ENCODE results near the gene ZNF407. TPM values are rescaled to one million over a fixed set of nuclear protein-coding genes. Genes with fewer than 3 reads are reported as not detected.

Gene ZNF407
- total and polyA plus RNA-seq, 11 donors = 3.8 to 14.7 (median 11.5) TPM

GRCh38 chr18:75000920-75001319 is 403.2 kb downstream of the ZNF407 start:
- no peak for TF ChIP-seq POLR2A (IDR thresholded peaks at IDR 0.05)
- H3K27ac ChIP-seq = no peak overlapping the region
- H3K27me3 ChIP-seq = no peaks in the 10 kb centered on the region
- WGBS, 4 donors = 72 to 86% (median 79%) methylated on average over 3 of the region's 3 CpGs
- no peak overlapping the region for H3K4me3 ChIP-seq
- intact Hi-C loops (cut with DNase I) = no loop called here
- no peaks in the 10 kb centered on the region for H3K36me3 ChIP-seq
- no peak for ATAC-seq
- no peaks in the 10 kb centered on the region for H3K9me3 ChIP-seq
- DNase-seq = no peak
- H3K4me1 ChIP-seq = peaks cover 0 to 20% (median 7%) of the 10 kb centered on the region in 12 donors

GRCh38 chr18:75003039-75003438 is 405.4 kb downstream of the ZNF407 start:
- peaks cover 0 to 16% (median 7%) of the 10 kb centered on the region in 12 donors for H3K4me1 ChIP-seq
- no peaks in the 10 kb centered on the region for H3K27me3 ChIP-seq
- DNase-seq (no peak), ATAC-seq (peak in 3 of 4 donors; percentile 50 to 79 (median 74))
- H3K27ac ChIP-seq = peak overlapping the region in 1 of 12 donors; percentile 30
- no peak overlapping the region for H3K4me3 ChIP-seq
- WGBS, 4 donors = 46 to 68% (median 46%) methylated on average over 2 of the region's 2 CpGs
- TF ChIP-seq POLR2A (IDR thresholded peaks at IDR 0.05) (no peak), CTCF (IDR thresholded peaks at IDR 0.05) (no peak)
- no peaks in the 10 kb centered on the region for H3K36me3 ChIP-seq
- intact Hi-C loops (cut with DNase I) = no loop called here
- H3K9me3 ChIP-seq = no peaks in the 10 kb centered on the region

GRCh38 chr18:75003764-75004690 is 406.4 kb downstream of the ZNF407 start:
- H3K36me3 ChIP-seq = no peaks in the 10 kb centered on the region
- no peaks in the 10 kb centered on the region for H3K27me3 ChIP-seq
- no peaks in the 10 kb centered on the region for H3K9me3 ChIP-seq
- H3K27ac ChIP-seq = no peak overlapping the region
- no peak for TF ChIP-seq POLR2A (IDR thresholded peaks at IDR 0.05)
- TF ChIP-seq CTCF (IDR thresholded peaks at IDR 0.05) = no peak
- no peak overlapping the region for H3K4me3 ChIP-seq
- intact Hi-C loops (cut with DNase I) = no loop called here
- ATAC-seq = peak in 2 of 4 donors; percentile 81 to 85
- WGBS, 4 donors = 92 to 94% (median 92%) methylated on average over 23 of the region's 23 CpGs
- peak in 1 of 5 donors; percentile 38 for DNase-seq
- H3K4me1 ChIP-seq = peaks cover 0 to 16% (median 7%) of the 10 kb centered on the region in 12 donors

- WGBS, 4 donors = 63 to 70% (median 66%) methylated on average over 8 of the region's 8 CpGs
- no peaks in the 10 kb centered on the region for H3K9me3 ChIP-seq
- peaks cover 0 to 22% (median 14%) of the 10 kb centered on the region in 12 donors for H3K4me1 ChIP-seq
- no peak for ATAC-seq
- intact Hi-C loops (cut with DNase I) = no loop called here
- DNase-seq = peak in 1 of 5 donors; percentile 30
- H3K4me3 ChIP-seq = peak overlapping the region in 1 of 12 donors; percentile 4
- no peaks in the 10 kb centered on the region for H3K27me3 ChIP-seq
- TF ChIP-seq CTCF (IDR thresholded peaks at IDR 0.05) (no peak), POLR2A (IDR thresholded peaks at IDR 0.05) (no peak)
- H3K36me3 ChIP-seq = no peaks in the 10 kb centered on the region
- H3K27ac ChIP-seq = no peak overlapping the region
These were observed 408.0 kb downstream of the ZNF407 start for GRCh38 chr18:75005626-75006025.

Data from heart left ventricle (tissue), 16 donors.